ENCODE results near the gene TPPP2. TPM values are rescaled to one million over a fixed set of nuclear protein-coding genes. Genes with fewer than 3 reads are reported as not detected.

The TPPP2 gene
- total and polyA plus RNA-seq, 10 of the 15 experiments (the other 5 are each of a cell fraction or from before 2014, with no cell fraction given), result not detected

DNA sequence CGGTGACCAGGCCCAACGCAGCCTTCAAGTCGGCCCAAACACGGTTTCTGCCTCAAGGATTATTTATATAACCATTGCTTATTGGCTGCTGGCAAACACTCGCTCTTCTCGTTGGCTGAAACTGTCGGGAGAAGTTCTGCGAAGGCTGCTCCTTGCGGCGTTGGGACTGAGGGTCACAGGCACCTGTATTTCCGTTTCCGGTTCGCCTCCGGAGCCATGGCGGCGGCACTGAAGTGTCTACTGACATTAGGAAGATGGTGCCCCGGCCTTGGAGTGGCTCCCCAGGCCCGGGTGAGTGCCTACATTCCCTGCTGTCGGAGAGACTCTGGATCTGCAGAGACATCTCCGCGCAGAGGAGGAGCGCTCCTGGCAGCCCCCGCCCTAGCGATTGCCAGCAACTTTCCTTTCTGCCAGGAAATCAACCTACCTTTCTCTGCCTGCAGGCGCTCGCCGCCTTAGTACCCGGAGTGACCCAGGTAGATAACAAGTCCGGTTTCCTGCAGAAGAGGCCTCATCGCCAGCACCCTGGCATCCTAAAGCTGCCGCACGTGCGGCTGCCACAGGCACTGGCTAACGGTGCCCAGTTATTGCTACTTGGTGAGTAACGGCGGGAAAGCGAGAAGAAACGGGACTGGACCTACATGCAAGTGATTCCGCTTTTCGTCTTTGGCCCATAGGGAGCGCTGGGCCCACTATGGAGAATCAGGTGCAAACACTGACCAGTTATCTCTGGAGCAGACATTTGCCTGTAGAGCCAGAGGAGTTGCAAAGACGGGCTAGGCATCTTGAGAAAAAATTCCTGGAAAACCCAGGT, 40.0 kb upstream of the TPPP2 start, which contains the start of gene METTL17 (continued):
- TF ChIP-seq, protein P1, sequence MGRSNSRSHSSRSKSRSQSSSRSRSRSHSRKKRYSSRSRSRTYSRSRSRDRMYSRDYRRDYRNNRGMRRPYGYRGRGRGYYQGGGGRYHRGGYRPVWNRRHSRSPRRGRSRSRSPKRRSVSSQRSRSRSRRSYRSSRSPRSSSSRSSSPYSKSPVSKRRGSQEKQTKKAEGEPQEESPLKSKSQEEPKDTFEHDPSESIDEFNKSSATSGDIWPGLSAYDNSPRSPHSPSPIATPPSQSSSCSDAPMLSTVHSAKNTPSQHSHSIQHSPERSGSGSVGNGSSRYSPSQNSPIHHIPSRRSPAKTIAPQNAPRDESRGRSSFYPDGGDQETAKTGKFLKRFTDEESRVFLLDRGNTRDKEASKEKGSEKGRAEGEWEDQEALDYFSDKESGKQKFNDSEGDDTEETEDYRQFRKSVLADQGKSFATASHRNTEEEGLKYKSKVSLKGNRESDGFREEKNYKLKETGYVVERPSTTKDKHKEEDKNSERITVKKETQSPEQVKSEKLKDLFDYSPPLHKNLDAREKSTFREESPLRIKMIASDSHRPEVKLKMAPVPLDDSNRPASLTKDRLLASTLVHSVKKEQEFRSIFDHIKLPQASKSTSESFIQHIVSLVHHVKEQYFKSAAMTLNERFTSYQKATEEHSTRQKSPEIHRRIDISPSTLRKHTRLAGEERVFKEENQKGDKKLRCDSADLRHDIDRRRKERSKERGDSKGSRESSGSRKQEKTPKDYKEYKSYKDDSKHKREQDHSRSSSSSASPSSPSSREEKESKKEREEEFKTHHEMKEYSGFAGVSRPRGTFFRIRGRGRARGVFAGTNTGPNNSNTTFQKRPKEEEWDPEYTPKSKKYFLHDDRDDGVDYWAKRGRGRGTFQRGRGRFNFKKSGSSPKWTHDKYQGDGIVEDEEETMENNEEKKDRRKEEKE (IDR thresholded peaks at IDR 0.05), result no peak
- TF ChIP-seq RAD21 (IDR thresholded peaks at IDR 0.05; ENCODE audit: insufficient read depth, low read depth, low read length) (0 out of 2 replicates have a peak, but pooled peaks have one; percentile 6), PRDM15 (CRISPR knock-in tag; IDR thresholded peaks at IDR 0.05) (no peak), MEF2B (IDR thresholded peaks at IDR 0.05; ENCODE audit: partially characterized antibody, poor library complexity, severe bottlenecking) (no peak), CUX1 (IDR thresholded peaks at IDR 0.05; ENCODE audit: insufficient replicate concordance, low read depth, low read length) (no peak), ETV6 (conservative IDR thresholded peaks at IDR 0.05 in 1 of 2, IDR thresholded peaks at IDR 0.05 in 1 of 2; ENCODE audit: borderline replicate concordance in 1 of 2, low read depth in 1 of 2) (0 out of 4 replicates have a peak, but pooled peaks of 1 of the 2 experiments have one; percentile 29), SUPT20H (IDR thresholded peaks at IDR 0.05; ENCODE audit: borderline replicate concordance, control insufficient read depth, low read depth, low read length) (no peak), BMI1 (IDR thresholded peaks at IDR 0.05; ENCODE audit: borderline replicate concordance) (no peak), MAX (IDR thresholded peaks at IDR 0.05; ENCODE audit: low read depth, low read length) (no peak)
- TF ChIP-seq, protein P2, sequence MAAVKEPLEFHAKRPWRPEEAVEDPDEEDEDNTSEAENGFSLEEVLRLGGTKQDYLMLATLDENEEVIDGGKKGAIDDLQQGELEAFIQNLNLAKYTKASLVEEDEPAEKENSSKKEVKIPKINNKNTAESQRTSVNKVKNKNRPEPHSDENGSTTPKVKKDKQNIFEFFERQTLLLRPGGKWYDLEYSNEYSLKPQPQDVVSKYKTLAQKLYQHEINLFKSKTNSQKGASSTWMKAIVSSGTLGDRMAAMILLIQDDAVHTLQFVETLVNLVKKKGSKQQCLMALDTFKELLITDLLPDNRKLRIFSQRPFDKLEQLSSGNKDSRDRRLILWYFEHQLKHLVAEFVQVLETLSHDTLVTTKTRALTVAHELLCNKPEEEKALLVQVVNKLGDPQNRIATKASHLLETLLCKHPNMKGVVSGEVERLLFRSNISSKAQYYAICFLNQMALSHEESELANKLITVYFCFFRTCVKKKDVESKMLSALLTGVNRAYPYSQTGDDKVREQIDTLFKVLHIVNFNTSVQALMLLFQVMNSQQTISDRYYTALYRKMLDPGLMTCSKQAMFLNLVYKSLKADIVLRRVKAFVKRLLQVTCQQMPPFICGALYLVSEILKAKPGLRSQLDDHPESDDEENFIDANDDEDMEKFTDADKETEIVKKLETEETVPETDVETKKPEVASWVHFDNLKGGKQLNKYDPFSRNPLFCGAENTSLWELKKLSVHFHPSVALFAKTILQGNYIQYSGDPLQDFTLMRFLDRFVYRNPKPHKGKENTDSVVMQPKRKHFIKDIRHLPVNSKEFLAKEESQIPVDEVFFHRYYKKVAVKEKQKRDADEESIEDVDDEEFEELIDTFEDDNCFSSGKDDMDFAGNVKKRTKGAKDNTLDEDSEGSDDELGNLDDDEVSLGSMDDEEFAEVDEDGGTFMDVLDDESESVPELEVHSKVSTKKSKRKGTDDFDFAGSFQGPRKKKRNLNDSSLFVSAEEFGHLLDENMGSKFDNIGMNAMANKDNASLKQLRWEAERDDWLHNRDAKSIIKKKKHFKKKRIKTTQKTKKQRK (IDR thresholded peaks at IDR 0.05; ENCODE audit: low read depth, low read length), result no peak

Data from GM12878 (cell line).